Smooth muscle cell (in vitro differentiated cells): ENCODE data around the gene MAPK12. TPM values are rescaled to one million over a fixed set of nuclear protein-coding genes. Genes with fewer than 3 reads are reported as not detected.

Source experiments
- DNase-seq: peaks from one replicate; lab custom pipeline; 2025; ENCODE audit not compliant: unreplicated experiment; lab: John Stamatoyannopoulos, UW
- H2AFZ ChIP-seq: fragments of 200-600 bp; sonication (generic); 2 replicates; pipeline ENCODE4 v1.6.0; 2016; ENCODE audit warnings: antibody characterized with exemption, low read depth, mild to moderate bottlenecking
- H3F3A ChIP-seq: fragments of 200-600 bp; sonication (generic); 2 replicates; pipeline ENCODE4 v1.6.0; 2017; ENCODE audit warnings: antibody characterized with exemption, low read depth
- H3K27ac ChIP-seq: fragments of 200-600 bp; sonication (generic); 2 replicates; pipeline ENCODE4 v1.5.1; 2016; ENCODE audit warnings: low read depth, mild to moderate bottlenecking
- H3K27me3 ChIP-seq: fragments of 200-600 bp; sonication (generic); 2 replicates; pipeline ENCODE4 v1.6.1; 2016; ENCODE audit warnings: low read depth, mild to moderate bottlenecking
- H3K36me3 ChIP-seq: fragments of 200-600 bp; sonication (generic); 2 replicates; pipeline ENCODE4 v1.5.1; 2016; ENCODE audit warnings: low read depth
- H3K4me1 ChIP-seq: fragments of 200-600 bp; sonication (generic); 2 replicates; pipeline ENCODE4 v1.5.1; 2016; ENCODE audit warnings: low read depth
- H3K4me2 ChIP-seq: fragments of 200-600 bp; sonication (generic); 2 replicates; pipeline ENCODE4 v1.6.0; 2016; ENCODE audit warnings: mild to moderate bottlenecking
- H3K4me3 ChIP-seq: fragments of 200-600 bp; sonication (generic); 2 replicates; pipeline ENCODE4 v1.5.1; 2016; ENCODE audit warnings: mild to moderate bottlenecking
- H3K79me2 ChIP-seq: fragments of 200-600 bp; sonication (generic); 2 replicates; pipeline ENCODE4 v1.6.0; 2016; ENCODE audit warnings: low read depth, mild to moderate bottlenecking
- H3K9ac ChIP-seq: fragments of 200-600 bp; sonication (generic); 2 replicates; pipeline ENCODE4 v1.6.0; 2016; ENCODE audit warnings: low read depth
- H3K9me3 ChIP-seq: fragments of 200-600 bp; sonication (generic); replicated peaks from 2 replicates; pipeline ENCODE4 v1.5.1; 2016; ENCODE audit warnings: low read depth
- H4K20me1 ChIP-seq: fragments of 200-600 bp; sonication (generic); 2 replicates; pipeline ENCODE4 v1.6.0; 2016; ENCODE audit warnings: low read depth
- WGBS: methylation state at CpG from one replicate; pipeline ENCODE4 v1.1.7; 2016; ENCODE audit warnings: low lambda C conversion rate; 5-methylcytosine and 5-hydroxymethylcytosine counted together
- polyA plus RNA-seq: library from polyadenylated mRNA; unstranded; fragments of >200 nt; fragmentation: Nextera tagmentation; extraction: Ambion mirVana; gene quantifications from 2 replicates; pipeline ENCODE4 v1.2.1, GENCODE V29; 2016
- total RNA-seq: library from RNA; depleted of rRNA; stranded (reverse); fragments of >200 nt; gene quantifications from 2 replicates; pipeline ENCODE4 v1.2.3, GENCODE V29; 2014
- TF ChIP-seq, protein P1 (sequence below): fragments of 200-600 bp; sonication (generic); IDR thresholded peaks from 2 replicates; pipeline ENCODE4 v1.5.1; 2017; ENCODE audit warnings: borderline replicate concordance, mild to moderate bottlenecking, antibody characterized with exemption; ENCODE audit not compliant: insufficient read depth, poor library complexity, severe bottlenecking

MAPK12 gene
- total and polyA plus RNA-seq, 2 experiments from 2014 or later, result 14.9 to 26.2 TPM

DNA sequence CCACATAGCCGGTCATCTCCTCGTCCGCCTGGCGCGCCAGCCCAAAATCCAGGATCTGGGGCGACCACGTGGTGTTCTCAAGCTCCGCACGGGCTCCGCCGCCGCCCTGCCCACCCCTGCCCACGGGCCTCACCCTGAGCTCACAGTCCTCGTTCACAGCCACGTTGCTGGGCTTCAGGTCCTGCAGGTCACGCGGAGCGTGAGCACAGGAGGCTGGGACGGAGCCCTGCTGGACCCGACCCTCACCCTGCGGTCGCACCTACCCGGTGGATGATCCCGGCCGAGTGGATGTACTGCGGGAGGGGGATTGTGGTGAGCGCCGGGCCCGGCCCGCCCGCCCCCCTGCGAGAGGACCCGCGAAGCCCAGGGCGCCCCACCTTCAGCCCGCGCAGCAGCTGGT is 5.5 kb upstream of the MAPK12 start:
- Histone ChIP-seq H3K36me3 (no peaks in the 10 kb centered on the region), H3K27ac (no peak overlapping the region), H3K4me3 (peak overlapping the region; percentile 31), H4K20me1 (peaks cover 24% of the 10 kb centered on the region), H3K4me1 (peaks cover 15% of the 10 kb centered on the region), H3K9ac (no peak overlapping the region), H3K79me2 (no peaks in the 10 kb centered on the region), H3K27me3 (peaks cover 26% of the 10 kb centered on the region), H2AFZ (no peak overlapping the region), H3K9me3 (no peaks in the 10 kb centered on the region), H3F3A (no peaks in the 10 kb centered on the region), H3K4me2 (peak overlapping the region; percentile 82)
- TF ChIP-seq, protein P1, sequence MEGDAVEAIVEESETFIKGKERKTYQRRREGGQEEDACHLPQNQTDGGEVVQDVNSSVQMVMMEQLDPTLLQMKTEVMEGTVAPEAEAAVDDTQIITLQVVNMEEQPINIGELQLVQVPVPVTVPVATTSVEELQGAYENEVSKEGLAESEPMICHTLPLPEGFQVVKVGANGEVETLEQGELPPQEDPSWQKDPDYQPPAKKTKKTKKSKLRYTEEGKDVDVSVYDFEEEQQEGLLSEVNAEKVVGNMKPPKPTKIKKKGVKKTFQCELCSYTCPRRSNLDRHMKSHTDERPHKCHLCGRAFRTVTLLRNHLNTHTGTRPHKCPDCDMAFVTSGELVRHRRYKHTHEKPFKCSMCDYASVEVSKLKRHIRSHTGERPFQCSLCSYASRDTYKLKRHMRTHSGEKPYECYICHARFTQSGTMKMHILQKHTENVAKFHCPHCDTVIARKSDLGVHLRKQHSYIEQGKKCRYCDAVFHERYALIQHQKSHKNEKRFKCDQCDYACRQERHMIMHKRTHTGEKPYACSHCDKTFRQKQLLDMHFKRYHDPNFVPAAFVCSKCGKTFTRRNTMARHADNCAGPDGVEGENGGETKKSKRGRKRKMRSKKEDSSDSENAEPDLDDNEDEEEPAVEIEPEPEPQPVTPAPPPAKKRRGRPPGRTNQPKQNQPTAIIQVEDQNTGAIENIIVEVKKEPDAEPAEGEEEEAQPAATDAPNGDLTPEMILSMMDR, result no peak
- WGBS, result 61% methylated on average over 37 of the region's 37 CpGs
- DNase-seq, result no peak

DNA sequence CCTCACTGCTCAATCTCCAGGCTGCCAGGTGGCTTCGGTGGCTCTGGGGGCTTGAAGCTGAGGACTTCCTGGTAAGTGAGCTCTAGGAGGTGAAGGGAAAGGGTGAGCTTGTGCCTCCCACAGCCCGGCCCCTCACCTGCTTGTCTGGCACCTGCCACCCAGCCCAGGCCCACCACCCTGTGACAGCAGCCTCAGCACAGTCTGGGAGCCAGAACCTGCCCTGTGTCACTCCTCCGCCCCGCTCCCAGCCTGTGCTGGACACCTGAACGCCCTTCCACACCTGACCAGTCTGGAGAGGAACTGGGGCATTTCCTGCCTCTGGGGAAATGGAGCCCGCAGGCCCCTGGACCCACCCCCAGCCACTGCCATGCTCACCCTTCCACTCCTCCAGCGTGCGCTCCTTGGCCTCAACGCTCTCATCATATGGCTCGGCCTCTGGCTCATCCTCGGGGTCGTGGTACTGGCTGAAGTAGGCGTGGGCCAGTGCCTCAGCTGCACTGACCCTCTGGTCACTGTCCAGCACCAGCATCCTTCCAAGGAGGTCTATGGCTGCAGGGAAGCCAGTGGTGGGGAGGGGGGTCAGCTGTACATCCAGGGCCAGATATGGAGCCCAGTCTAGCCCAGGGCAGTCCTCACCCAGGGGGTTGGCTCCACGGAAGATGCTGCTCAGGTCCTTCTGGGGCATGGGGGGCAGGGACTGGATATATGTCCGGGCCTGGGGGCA is 3.6 kb upstream of the MAPK12 start:
- H3K27me3 ChIP-seq, result peaks cover 26% of the 10 kb centered on the region
- H3F3A ChIP-seq, result no peaks in the 10 kb centered on the region
- no peak overlapping the region for H3K27ac ChIP-seq
- H3K9ac ChIP-seq, result no peak overlapping the region
- peaks cover 8% of the 10 kb centered on the region for H3K4me1 ChIP-seq
- 86% methylated on average over 14 of the region's 15 CpGs for WGBS
- no peaks in the 10 kb centered on the region for H3K9me3 ChIP-seq
- no peak for DNase-seq
- H2AFZ ChIP-seq, result no peak overlapping the region
- H3K36me3 ChIP-seq, result no peaks in the 10 kb centered on the region
- no peak overlapping the region for H3K4me3 ChIP-seq
- no peaks in the 10 kb centered on the region for H3K79me2 ChIP-seq
- H3K4me2 ChIP-seq, result no peak overlapping the region
- TF ChIP-seq, protein P1, result no peak
- H4K20me1 ChIP-seq, result peaks cover 10% of the 10 kb centered on the region

DNA sequence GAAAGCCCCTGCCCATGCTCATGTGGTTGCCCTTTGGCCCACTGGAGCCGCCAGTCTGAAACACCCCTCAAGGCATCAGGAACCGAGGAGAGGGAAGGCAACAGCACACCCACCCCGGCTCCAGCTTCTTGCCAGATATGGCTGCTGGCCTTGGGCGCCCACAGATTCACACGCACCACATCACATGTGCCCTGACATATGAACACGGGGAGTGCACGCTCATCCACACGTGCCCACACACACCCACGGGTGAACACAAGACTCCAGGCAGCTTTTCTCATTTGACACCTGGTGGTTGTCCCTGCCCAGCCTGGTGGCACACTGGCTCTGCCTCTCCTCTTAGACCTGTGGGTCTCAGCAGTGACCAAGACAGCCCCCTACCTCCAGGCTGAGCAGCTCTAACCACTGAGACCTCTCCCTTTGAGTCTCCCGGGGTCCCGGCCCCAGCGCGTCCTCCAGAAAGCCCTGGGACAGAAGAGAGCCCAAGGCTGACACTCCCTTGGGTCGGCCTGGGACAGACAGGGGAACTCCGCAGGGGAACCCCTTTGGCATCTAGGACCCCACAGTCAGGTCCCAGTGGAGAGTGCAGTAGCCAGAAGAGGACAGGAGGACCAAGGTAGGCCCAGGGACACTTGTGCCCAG is 2.7 kb upstream of the MAPK12 start:
- no peak for DNase-seq
- 90% methylated on average over 15 of the region's 15 CpGs for WGBS
- Histone ChIP-seq H3K27ac (no peak overlapping the region), H3K4me3 (no peak overlapping the region), H3K9ac (no peak overlapping the region), H4K20me1 (peaks cover 10% of the 10 kb centered on the region), H3K27me3 (peaks cover 26% of the 10 kb centered on the region), H2AFZ (no peak overlapping the region), H3F3A (no peaks in the 10 kb centered on the region), H3K4me2 (no peak overlapping the region), H3K36me3 (no peaks in the 10 kb centered on the region), H3K4me1 (peaks cover 8% of the 10 kb centered on the region), H3K79me2 (peaks cover 3% of the 10 kb centered on the region), H3K9me3 (no peaks in the 10 kb centered on the region)
- TF ChIP-seq, protein P1, result no peak
